HG02852 (cell line): Measurements from ENCODE around the gene MADCAM1.

Experiments
- ATAC-seq: cut with Tn5 transposase; IDR thresholded peaks from one replicate; pipeline ENCODE4 v1.9.1; 2021; ENCODE audit warnings: mild to moderate bottlenecking, moderate library complexity; ENCODE audit not compliant: unreplicated experiment

The MADCAM1 gene

GRCh38 chr19:531009-531752 is 34.9 kb downstream of the MADCAM1 start:
- peak; percentile 54 for ATAC-seq

DNA sequence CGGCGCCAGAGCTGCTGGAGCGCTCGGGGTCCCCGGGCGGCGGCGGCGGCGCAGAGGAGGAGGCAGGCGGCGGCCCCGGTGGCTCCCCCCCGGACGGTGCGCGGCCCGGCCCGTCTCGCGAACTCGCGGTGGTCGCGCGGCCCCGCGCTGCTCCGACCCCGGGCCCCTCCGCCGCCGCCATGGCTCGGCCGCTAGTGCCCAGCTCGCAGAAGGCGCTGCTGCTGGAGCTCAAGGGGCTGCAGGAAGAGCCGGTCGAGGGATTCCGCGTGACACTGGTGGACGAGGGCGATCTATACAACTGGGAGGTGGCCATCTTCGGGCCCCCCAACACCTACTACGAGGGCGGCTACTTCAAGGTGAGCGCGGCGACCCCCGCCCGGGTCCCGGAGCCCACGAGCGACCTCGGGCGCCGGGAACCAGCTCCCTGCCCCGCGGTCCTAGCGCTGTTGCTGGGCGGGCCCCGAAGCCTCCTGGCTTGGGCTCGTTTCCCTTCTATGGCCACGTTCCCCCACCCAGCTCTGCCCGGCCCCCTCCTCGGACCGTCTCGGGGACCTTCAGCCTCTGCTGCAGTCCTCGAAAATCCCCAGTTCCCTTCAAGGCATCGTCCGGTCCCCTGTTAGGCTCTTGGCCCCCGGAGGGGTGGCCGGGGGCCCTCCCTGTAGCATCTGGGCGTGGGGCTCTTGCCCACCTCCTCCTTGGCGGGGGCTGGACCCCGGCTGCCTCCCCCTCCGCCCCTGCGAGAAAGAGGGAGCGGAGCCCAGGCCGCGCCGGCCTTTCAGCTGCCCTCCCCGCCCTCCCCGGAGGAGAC is 35.7 kb downstream of the MADCAM1 start, which contains the start of gene CDC34:
Gene CDC34, plus strand, starts transcription at position 8 of the 808 bp plus-strand sequence. Its CDS starts 172 bp downstream, at position 180.
- peak; percentile 31 for ATAC-seq

GRCh38 chr19:532561-533363 is 36.5 kb downstream of the MADCAM1 start:
- ATAC-seq, result no peak

DNA sequence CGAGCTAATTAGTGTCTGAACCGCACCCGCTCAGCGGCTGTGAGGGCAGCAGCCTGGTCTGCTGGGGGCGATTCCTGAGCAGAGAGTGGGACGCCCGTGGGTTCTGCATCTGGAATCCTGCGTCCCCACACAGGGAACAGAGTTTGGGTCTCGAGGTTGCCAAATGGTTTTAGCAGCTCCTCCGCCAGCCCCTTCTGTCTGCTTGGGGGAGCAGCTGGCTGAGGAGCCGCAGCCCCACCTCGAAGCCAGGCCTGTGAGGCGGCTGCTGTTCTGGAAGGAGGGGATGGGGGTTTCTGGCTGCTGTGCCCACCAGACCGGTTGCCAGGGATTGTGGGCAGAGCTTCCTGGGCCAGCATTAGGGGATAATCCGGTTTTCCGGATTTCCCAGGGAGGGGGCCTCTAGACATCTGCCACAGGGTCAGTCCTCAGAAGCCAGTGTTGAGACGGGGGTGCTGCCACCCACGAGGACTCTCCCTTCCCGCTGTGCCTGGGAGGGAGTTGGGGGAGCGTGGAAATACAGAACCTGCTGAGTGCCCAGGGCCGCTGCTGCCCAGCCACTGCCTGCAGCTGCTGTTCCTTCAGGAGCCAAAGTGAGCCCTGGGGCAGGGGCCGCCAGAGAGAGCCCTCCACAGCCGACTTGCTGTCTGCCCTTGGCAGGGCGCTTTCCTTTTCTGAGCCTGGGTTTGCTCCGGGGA is 37.2 kb downstream of the MADCAM1 start:
- ATAC-seq, result no peak

GRCh38 chr19:534088-534487 is 37.8 kb downstream of the MADCAM1 start:
- ATAC-seq, result no peak

- ATAC-seq, result no peak
Measured at GRCh38 chr19:535017-535835, 38.9 kb downstream of the MADCAM1 start.

GRCh38 chr19:536031-536880 is 40.0 kb downstream of the MADCAM1 start:
- ATAC-seq, result no peak

GRCh38 chr19:536881-537404 is 40.7 kb downstream of the MADCAM1 start:
- no peak for ATAC-seq

DNA sequence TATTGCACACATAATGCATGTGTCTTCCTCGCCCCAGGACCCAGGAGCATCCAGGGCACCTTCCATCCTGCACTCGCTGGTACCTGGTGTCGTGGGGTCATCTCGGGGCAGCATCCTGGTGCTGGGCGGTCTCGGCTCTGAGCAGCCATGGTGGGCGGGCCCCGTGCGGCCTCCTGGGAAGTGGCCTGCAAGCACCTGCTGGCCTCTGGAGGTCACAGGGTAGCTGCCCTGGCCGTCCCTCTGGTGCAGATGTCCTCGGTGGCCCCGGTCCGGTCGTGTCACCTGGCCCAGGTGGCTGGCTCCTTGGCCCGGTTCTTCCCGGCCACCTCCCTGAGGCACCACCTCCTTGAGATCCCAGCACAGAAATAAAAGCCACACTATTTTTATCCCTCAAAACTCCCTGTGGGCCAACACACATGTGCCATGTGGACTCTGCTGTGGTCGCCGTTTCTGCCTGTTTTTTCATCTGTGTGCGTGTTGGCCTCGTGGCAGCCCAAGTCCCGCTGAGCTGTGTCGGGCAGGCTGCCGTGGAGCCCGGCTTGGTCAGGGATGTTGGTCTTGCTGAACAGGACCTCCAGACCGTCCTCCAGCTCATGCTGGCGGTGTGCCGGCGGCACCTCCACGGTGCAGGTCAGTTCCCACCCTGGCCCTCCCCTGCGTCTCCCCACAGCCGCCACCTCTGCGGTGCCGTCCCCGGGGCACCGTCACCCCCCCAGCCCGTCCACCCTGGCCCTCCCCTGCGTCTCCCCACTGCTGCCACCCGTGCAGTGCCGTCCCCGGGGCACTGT is 42.5 kb downstream of the MADCAM1 start:
- ATAC-seq, result no peak

DNA sequence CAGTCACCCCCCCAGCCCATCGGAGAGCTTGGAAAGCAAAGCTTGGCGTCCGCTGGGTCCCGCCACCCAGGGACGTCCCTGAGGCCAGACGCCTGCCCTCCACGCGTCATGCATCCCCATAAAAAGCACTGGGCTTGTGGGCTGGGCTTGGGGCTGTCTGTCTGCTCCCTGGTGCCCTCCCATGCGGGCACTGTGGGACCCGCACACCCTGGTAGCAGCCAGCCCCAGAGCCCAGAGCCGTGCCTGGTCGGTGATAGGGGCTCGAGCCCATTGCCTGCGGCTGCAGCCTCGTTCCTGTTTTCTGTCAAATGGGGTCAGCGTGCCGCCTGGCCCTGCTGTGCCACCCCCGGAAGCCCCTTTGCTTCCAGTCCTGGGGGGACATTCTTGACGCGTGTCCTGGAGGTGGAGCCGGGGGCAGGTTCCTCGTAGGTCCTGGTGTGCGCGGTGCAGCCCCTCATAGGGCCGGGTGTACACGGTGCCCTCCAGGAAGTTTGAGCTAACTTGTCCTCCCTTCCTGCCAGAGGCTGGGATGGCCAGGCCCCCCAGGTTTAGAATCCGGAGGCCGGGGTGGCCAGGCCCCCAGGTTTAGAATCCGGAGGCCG is 43.2 kb downstream of the MADCAM1 start:
- no peak for ATAC-seq

- ATAC-seq, result no peak
Measured at GRCh38 chr19:540867-541637, 44.8 kb downstream of the MADCAM1 start.

GRCh38 chr19:541699-542098 is 45.4 kb downstream of the MADCAM1 start:
- ATAC-seq, result no peak

DNA sequence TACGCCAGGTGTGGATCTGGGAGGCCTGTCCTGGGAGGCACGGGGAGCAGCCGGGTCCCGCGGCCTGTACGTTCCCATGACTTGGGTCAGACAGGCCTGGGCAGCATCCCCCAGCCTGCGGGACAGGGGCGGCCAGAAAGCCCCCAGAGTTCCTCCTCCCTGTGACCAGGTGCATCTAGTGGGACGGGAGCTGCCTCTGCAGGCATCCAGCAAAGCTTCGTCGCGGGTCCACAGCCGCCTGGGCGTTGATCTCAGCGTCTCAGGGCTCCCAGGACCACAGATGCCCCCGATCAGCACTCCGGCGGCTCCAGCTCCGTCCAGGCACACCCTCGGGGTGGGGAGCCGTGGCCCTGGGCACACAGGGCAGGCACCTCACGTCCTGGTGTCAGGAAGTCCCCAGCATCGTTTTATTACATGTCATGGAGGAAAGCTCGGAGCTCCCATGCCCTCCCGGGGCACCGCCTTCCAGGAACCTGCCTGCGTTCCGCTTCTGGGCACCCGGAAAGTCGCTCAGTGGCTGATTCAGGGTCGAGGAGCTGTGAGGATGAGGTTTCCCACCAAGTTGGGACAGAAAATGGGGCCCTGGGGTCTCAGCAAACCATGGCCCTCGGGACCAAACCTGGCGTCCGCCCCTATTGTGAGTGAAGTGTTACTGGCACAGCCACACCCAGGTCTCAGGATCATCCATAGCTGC is 46.0 kb downstream of the MADCAM1 start:
- ATAC-seq, result no peak

DNA sequence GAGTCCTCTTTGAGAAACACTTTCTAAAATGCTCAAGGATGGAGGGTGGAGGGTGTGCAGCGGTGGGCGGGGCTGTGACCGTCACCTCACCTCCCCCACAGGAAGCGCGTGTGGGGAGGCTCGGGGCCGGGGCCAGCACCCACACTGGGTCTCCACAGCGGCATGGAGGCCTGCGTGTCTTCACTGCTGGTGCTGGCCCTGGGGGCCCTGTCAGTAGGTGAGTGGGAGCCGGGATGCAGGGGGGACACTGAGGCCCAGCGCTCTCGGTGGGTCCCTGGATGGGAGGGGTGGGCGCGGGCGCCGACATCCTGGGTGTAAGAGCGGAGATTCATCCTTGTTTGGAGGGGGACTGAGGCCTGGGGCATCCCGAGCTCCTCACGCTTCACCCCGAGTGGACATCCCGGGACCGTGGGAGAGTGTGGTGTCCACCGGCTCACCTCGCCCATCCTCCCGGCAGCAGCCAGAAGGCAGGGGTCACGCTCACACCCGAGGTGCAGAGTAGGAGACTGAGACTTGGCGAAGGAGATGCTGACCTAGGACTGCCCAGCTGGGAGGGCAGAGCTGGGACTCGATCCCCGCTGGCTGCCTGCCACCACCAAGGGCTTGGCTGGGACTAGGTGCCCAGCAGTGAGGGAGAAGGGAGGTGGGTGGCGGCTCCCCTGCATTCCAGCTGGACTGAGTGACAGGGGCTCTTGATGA is 47.8 kb downstream of the MADCAM1 start, which contains the start of gene GZMM:
Gene GZMM, plus strand, starts transcription at position 144 of the 699 bp plus-strand sequence. Its CDS starts 19 bp downstream, at position 163.
- ATAC-seq, result no peak

- ATAC-seq, result no peak
Measured at GRCh38 chr19:547117-547516, 50.8 kb downstream of the MADCAM1 start.
